ENCODE results near the gene GCH1. TPM values are rescaled to one million over a fixed set of nuclear protein-coding genes. Genes with fewer than 3 reads are reported as not detected.
A peak's percentile ranks its signal among the peaks of the same experiment; 100 is the strongest.

Gene GCH1
- total RNA-seq, 1 donor from 2014 or later, result 35.4 TPM

DNA sequence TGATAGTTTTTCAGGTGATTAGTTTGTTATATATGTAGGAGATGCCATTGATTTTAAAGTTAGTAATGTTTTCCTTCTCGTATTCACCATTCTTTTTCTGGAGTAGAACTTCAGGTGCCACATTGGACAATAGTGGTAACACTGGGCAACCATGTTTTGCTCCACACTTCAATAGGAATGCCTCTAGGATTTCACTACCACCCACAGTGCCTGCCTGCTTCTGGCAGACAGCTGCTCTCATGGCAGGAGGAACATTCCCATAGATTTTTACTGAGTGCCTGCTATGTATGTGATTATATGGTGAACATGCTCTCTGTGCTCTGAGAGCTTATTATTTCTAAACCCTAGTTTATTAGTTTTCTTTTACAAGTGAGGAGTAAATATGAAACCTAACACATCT, 53.7 kb downstream of the GCH1 start:
- no peak for DNase-seq (ENCODE audit: low spot score, unreplicated experiment)
- H3K9me3 Mint-ChIP-seq (ENCODE audit: low read depth), result peaks cover 3% of the 10 kb centered on the region
- peaks cover 3% of the 10 kb centered on the region for H3K4me1 Mint-ChIP-seq (ENCODE audit: low read depth)
- no peaks in the 10 kb centered on the region for H3K27me3 Mint-ChIP-seq
- H3K4me3 Mint-ChIP-seq (ENCODE audit: low read depth), result no peak overlapping the region
- no peak for TF ChIP-seq CTCF (IDR thresholded peaks at IDR 0.05; ENCODE audit: unreplicated experiment)
- no peak overlapping the region for H3K27ac Mint-ChIP-seq
- H3K36me3 Mint-ChIP-seq (ENCODE audit: insufficient read depth), result peaks cover 15% of the 10 kb centered on the region

- Mint-ChIP-seq H3K27ac (no peak overlapping the region), H3K27me3 (no peaks in the 10 kb centered on the region), H3K4me1 (ENCODE audit: low read depth) (peaks cover 3% of the 10 kb centered on the region), H3K9me3 (ENCODE audit: low read depth) (no peaks in the 10 kb centered on the region), H3K4me3 (ENCODE audit: low read depth) (no peak overlapping the region), H3K36me3 (ENCODE audit: insufficient read depth) (peaks cover 15% of the 10 kb centered on the region)
- no peak for DNase-seq (ENCODE audit: low spot score, unreplicated experiment)
- TF ChIP-seq CTCF (IDR thresholded peaks at IDR 0.05; ENCODE audit: unreplicated experiment), result no peak
These were observed 57.0 kb downstream of the GCH1 start for GRCh38 chr14:54845641-54846040.

DNA sequence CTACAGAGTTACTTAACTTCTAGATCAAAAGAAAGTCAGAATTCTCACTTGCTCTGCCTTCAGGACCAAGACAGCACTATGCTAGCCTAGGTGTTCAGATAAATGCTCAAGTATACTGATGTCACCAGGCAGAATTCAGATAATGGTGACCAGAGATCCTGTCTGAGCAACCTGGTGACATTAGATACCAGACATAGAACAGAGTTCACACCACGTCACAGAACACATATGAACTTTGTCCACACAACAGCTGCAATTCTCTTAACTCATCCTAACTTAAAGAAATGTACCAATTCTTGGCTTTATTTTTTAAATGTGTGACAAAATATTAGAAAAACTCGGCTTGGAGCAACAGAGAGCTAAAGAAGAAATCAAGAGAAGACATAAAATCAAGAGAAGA, 58.1 kb downstream of the GCH1 start:
- TF ChIP-seq CTCF (IDR thresholded peaks at IDR 0.05; ENCODE audit: unreplicated experiment), result no peak
- no peaks in the 10 kb centered on the region for H3K9me3 Mint-ChIP-seq (ENCODE audit: low read depth)
- H3K4me1 Mint-ChIP-seq (ENCODE audit: low read depth), result peaks cover 7% of the 10 kb centered on the region
- H3K27me3 Mint-ChIP-seq, result no peaks in the 10 kb centered on the region
- peak overlapping the region; percentile 46 for H3K27ac Mint-ChIP-seq
- DNase-seq (ENCODE audit: low spot score, unreplicated experiment), result no peak
- no peak overlapping the region for H3K4me3 Mint-ChIP-seq (ENCODE audit: low read depth)
- peaks cover 18% of the 10 kb centered on the region for H3K36me3 Mint-ChIP-seq (ENCODE audit: insufficient read depth)

DNA sequence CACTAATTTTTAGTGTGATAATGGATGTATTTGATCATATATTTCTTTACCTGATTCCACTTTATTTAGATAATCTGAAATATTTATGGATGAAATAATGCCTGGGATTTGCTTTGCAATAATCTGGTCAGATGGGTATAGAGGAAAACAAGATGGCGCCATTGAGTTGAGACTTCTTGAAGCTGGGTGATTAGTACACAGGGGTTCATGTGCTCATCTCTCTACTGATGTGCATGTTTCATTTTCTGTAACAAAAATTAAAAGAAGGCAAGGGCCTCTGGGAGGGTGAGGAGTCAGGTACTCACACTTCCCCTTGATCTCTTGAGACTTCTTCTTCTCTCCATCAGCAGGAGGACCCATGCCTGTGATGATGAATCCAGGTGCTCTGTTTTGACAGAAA, 61.8 kb downstream of the GCH1 start:
- no peaks in the 10 kb centered on the region for H3K27me3 Mint-ChIP-seq
- H3K4me1 Mint-ChIP-seq (ENCODE audit: low read depth), result peaks cover 24% of the 10 kb centered on the region
- H3K4me3 Mint-ChIP-seq (ENCODE audit: low read depth), result no peak overlapping the region
- no peak for DNase-seq (ENCODE audit: low spot score, unreplicated experiment)
- no peaks in the 10 kb centered on the region for H3K9me3 Mint-ChIP-seq (ENCODE audit: low read depth)
- H3K27ac Mint-ChIP-seq, result no peak overlapping the region
- peaks cover 19% of the 10 kb centered on the region for H3K36me3 Mint-ChIP-seq (ENCODE audit: insufficient read depth)
- TF ChIP-seq CTCF (IDR thresholded peaks at IDR 0.05; ENCODE audit: unreplicated experiment), result no peak

- DNase-seq (ENCODE audit: low spot score, unreplicated experiment), result no peak
- Mint-ChIP-seq H3K27me3 (no peaks in the 10 kb centered on the region), H3K27ac (no peak overlapping the region), H3K9me3 (ENCODE audit: low read depth) (no peaks in the 10 kb centered on the region), H3K4me1 (ENCODE audit: low read depth) (peaks cover 23% of the 10 kb centered on the region), H3K4me3 (ENCODE audit: low read depth) (no peak overlapping the region), H3K36me3 (ENCODE audit: insufficient read depth) (peaks cover 17% of the 10 kb centered on the region)
- no peak for TF ChIP-seq CTCF (IDR thresholded peaks at IDR 0.05; ENCODE audit: unreplicated experiment)
These were observed 62.3 kb downstream of the GCH1 start for GRCh38 chr14:54840336-54840735.
